H1 (cell line): Measurements from ENCODE around the gene LEFTY2. TPM values are rescaled to one million over a fixed set of nuclear protein-coding genes. Genes with fewer than 3 reads are reported as not detected.

Source experiments
- CTCF ChIA-PET: fragments of 300-600 bp; sonication (Branson Sonifier 250); formaldehyde crosslinking; loops from one replicate; lab custom pipeline; 2021; ENCODE audit not compliant: partially characterized antibody; lab: Charles Lee
- POLR2A ChIA-PET: fragments of 300-600 bp; sonication (Branson Sonifier 250); formaldehyde crosslinking; loops from one replicate; lab custom pipeline; 2021; ENCODE audit warnings: inconsistent platforms; ENCODE audit not compliant: partially characterized antibody; lab: Charles Lee
- DNase-seq, 2 experiments: peaks; one replicate each; pipeline versions ENCODE4 v3.0.0 to v3.0.0-alpha.2; 2010 to 2022; ENCODE audit warnings: low spot score in 2 of 2, low read depth in 1 of 2, mixed read lengths in 1 of 2
- FAIRE-seq: peaks from 2 replicates; lab custom pipeline; 2011; peaks lifted over from hg19 to GRCh38; lab: Jason Lieb, UNC
- H2AFZ ChIP-seq: 2 replicates; pipeline ENCODE4 v1.8.1; 2012; ENCODE audit warnings: low read length, inconsistent platforms
- H2AK5ac ChIP-seq: 2 replicates; pipeline ENCODE4 v1.6.1; 2013; ENCODE audit warnings: low read depth, low read length
- H2BK120ac ChIP-seq: replicated peaks from 2 replicates; pipeline ENCODE3; 2013; ENCODE audit warnings: low read depth, low read length, inconsistent platforms
- H2BK12ac ChIP-seq: 2 replicates; pipeline ENCODE4 v1.6.1; 2013; ENCODE audit warnings: low read depth, low read length
- H2BK15ac ChIP-seq: 2 replicates; pipeline ENCODE4 v1.6.1; 2013; ENCODE audit warnings: low read length
- H2BK20ac ChIP-seq: 2 replicates; pipeline ENCODE4 v1.6.1; 2013; ENCODE audit warnings: low read length
- H2BK5ac ChIP-seq: 2 replicates; pipeline ENCODE4 v1.6.1; 2013; ENCODE audit warnings: low read depth, low read length
- H3K14ac ChIP-seq: 2 replicates; pipeline ENCODE4 v1.6.1; 2013; ENCODE audit warnings: inconsistent platforms; ENCODE audit not compliant: insufficient read length
- H3K18ac ChIP-seq: 2 replicates; pipeline ENCODE4 v1.6.1; 2013; ENCODE audit warnings: low read length; ENCODE audit errors: extremely low read depth
- H3K23ac ChIP-seq: 2 replicates; pipeline ENCODE4 v1.6.1; 2013; ENCODE audit warnings: inconsistent platforms; ENCODE audit not compliant: insufficient read length
- H3K23me2 ChIP-seq: 2 replicates; pipeline ENCODE4 v1.6.1; 2013; ENCODE audit warnings: low read depth, low read length
- H3K27ac ChIP-seq: 2 replicates; pipeline ENCODE4 v1.6.1; 2011; ENCODE audit warnings: low read depth, low read length, inconsistent platforms
- H3K27me3 ChIP-seq, 4 experiments: replicated peaks in 1 of 4; 1 replicate in 1 of 4; 2 replicates in 3 of 4; pipeline versions ENCODE4 v1.6.1 to v1.8.1; 2011 to 2013; ENCODE audit warnings: low read length in 3 of 4, mild to moderate bottlenecking in 3 of 4, inconsistent platforms in 2 of 4, mixed read lengths in 2 of 4, moderate library complexity in 1 of 4; ENCODE audit not compliant: control insufficient read depth in 3 of 4, insufficient read depth in 3 of 4; ENCODE audit errors: extremely low read depth in 1 of 4
- H3K36me3 ChIP-seq, 4 experiments: 2 replicates each; pipeline versions ENCODE4 v1.6.1 to v1.8.1; 2011 to 2013; ENCODE audit warnings: mild to moderate bottlenecking in 4 of 4, low read length in 3 of 4, moderate library complexity in 2 of 4, control low read depth in 1 of 4, inconsistent platforms in 1 of 4; ENCODE audit not compliant: insufficient read depth in 4 of 4, control insufficient read depth in 2 of 4
- H3K4ac ChIP-seq: replicated peaks from 2 replicates; pipeline ENCODE3; 2013; ENCODE audit warnings: low read length, low read depth, mixed read lengths, inconsistent platforms; ENCODE audit not compliant: insufficient read length
- H3K4me1 ChIP-seq, 4 experiments: replicated peaks in 1 of 4; 1 replicate in 1 of 4; 2 replicates in 3 of 4; pipeline versions ENCODE4 v1.6.1 to v1.8.1; 2011 to 2013; ENCODE audit warnings: low read length in 3 of 4, inconsistent platforms in 2 of 4, mixed read lengths in 1 of 4; ENCODE audit not compliant: insufficient read depth in 4 of 4, control insufficient read depth in 3 of 4
- H3K4me2 ChIP-seq, 2 experiments: 2 replicates each; pipeline versions ENCODE4 v1.6.1 to v1.8.1; 2011 to 2013; ENCODE audit warnings: low read depth in 2 of 2, low read length in 2 of 2, control low read depth in 1 of 2, inconsistent platforms in 1 of 2, mild to moderate bottlenecking in 1 of 2; ENCODE audit not compliant: insufficient read depth in 1 of 2
- H3K4me3 ChIP-seq, 4 experiments: fragments of 200-600, 300-600 bp in 1 of 4; sonication (generic), shearing (Covaris generic), sonication (Bioruptor Twin) in 1 of 4; 2 replicates each; pipeline versions ENCODE4 v1.5.1 to v1.8.1; 2011 to 2016; ENCODE audit warnings: low read length in 4 of 4, low read depth in 3 of 4, control low read depth in 2 of 4, inconsistent platforms in 2 of 4, mild to moderate bottlenecking in 2 of 4, mixed read lengths in 1 of 4, moderate library complexity in 1 of 4; ENCODE audit not compliant: insufficient read depth in 2 of 4; ENCODE audit errors: extremely low read depth in 1 of 4
- H3K56ac ChIP-seq: replicated peaks from 2 replicates; pipeline ENCODE3; 2013; ENCODE audit warnings: low read depth, mild to moderate bottlenecking, mixed read lengths, low read length, inconsistent platforms; ENCODE audit not compliant: insufficient read length
- H3K79me1 ChIP-seq: 2 replicates; pipeline ENCODE4 v1.6.1; 2013; ENCODE audit warnings: low read depth, low read length, control low read depth
- H3K79me2 ChIP-seq, 2 experiments: 2 replicates each; pipeline versions ENCODE4 v1.6.1 to v1.8.1; 2012 to 2013; ENCODE audit warnings: low read length in 2 of 2, mild to moderate bottlenecking in 2 of 2, inconsistent platforms in 1 of 2; ENCODE audit not compliant: insufficient read depth in 2 of 2, control insufficient read depth in 1 of 2
- H3K9ac ChIP-seq, 4 experiments: replicated peaks in 1 of 4; 1 replicate in 1 of 4; 2 replicates in 3 of 4; pipeline versions ENCODE4 v1.6.1 to v1.8.1; 2011 to 2013; ENCODE audit warnings: low read depth in 3 of 4, low read length in 3 of 4, control low read depth in 2 of 4, mild to moderate bottlenecking in 2 of 4, moderate library complexity in 2 of 4, inconsistent platforms in 1 of 4; ENCODE audit errors: extremely low read depth in 1 of 4
- H3K9me3 ChIP-seq, 2 experiments: 2 replicates each; pipeline versions ENCODE4 v1.6.1 to v1.8.1; 2012 to 2013; ENCODE audit warnings: mild to moderate bottlenecking in 2 of 2, moderate library complexity in 2 of 2, control low read depth in 1 of 2, inconsistent platforms in 1 of 2, low read depth in 1 of 2, low read length in 1 of 2, mixed read lengths in 1 of 2; ENCODE audit not compliant: insufficient read depth in 2 of 2
- H4K20me1 ChIP-seq, 2 experiments: replicated peaks in 1 of 2; 2 replicates each; pipeline versions ENCODE3 to v1.8.1; 2011 to 2013; ENCODE audit warnings: inconsistent platforms in 2 of 2, low read length in 2 of 2, mild to moderate bottlenecking in 1 of 2; ENCODE audit not compliant: insufficient read depth in 2 of 2, control insufficient read depth in 1 of 2
- H4K5ac ChIP-seq: 2 replicates; pipeline ENCODE4 v1.6.1; 2013; ENCODE audit warnings: low read length, low read depth, mixed read lengths, inconsistent platforms; ENCODE audit not compliant: insufficient read length
- H4K8ac ChIP-seq: 2 replicates; pipeline ENCODE4 v1.8.0; 2013; ENCODE audit warnings: mild to moderate bottlenecking, moderate library complexity, low read length, inconsistent platforms; ENCODE audit not compliant: insufficient read depth; ENCODE audit errors: extremely low read depth
- H4K91ac ChIP-seq: replicated peaks from 2 replicates; pipeline ENCODE3; 2013; ENCODE audit warnings: low read length, mixed read lengths, inconsistent platforms; ENCODE audit not compliant: insufficient read length
- BCL11A ChIP-seq, 2 experiments: IDR thresholded peaks; one replicate each; pipeline ENCODE4 v1.6.1; 2011; ENCODE audit warnings: low read depth in 2 of 2, low read length in 2 of 2, mild to moderate bottlenecking in 2 of 2
- E2F6 ChIP-seq: IDR thresholded peaks from 2 replicates; pipeline ENCODE4 v1.6.1; 2012; ENCODE audit warnings: inconsistent platforms
- EZH2 ChIP-seq: fragments of 200-600 bp; sonication (generic); IDR thresholded peaks from 2 replicates; pipeline ENCODE4 v1.7.1; 2012; ENCODE audit warnings: low read depth, mild to moderate bottlenecking, moderate library complexity, low read length, inconsistent platforms; ENCODE audit not compliant: severe bottlenecking
- GTF2F1 ChIP-seq: IDR thresholded peaks from 2 replicates; pipeline ENCODE4 v1.6.1; 2012; ENCODE audit warnings: low read depth, low read length, improper control_type of control experiment, borderline replicate concordance
- KDM1A ChIP-seq: fragments of 200-600, 300-600 bp; sonication (generic); IDR thresholded peaks from 2 replicates; pipeline ENCODE4 v1.7.1; 2016; ENCODE audit warnings: mild to moderate bottlenecking, low read length, borderline replicate concordance
- WGBS, 2 experiments: shearing (Covaris generic) in 1 of 2; methylation state at CpG; one replicate each; pipeline versions ENCODE4 v1.1.6 to v1.1.7; 2013 to 2015; ENCODE audit warnings: low lambda C conversion rate in 2 of 2, mixed read lengths in 2 of 2, inconsistent platforms in 1 of 2, low coverage in 1 of 2, missing lambda C conversion rate in 1 of 2; ENCODE audit not compliant: insufficient replicate concordance in 2 of 2, insufficient coverage in 1 of 2, insufficient read length in 1 of 2; ENCODE audit errors: extremely low coverage in 1 of 2, missing lambda C conversion rate in 1 of 2; 5-methylcytosine and 5-hydroxymethylcytosine counted together
- polyA plus RNA-seq, 7 experiments: library from polyadenylated mRNA; depleted of rRNA in 3 of 7; stranded (reverse) in 5 of 7; unstranded in 2 of 7; fragments of >200 nt in 5 of 7; fragments of 200-250 nt in 2 of 7; gene quantifications; 1 replicate in 5 of 7; 2 replicates in 1 of 7; 4 replicates in 1 of 7; pipeline versions ENCODE4 v1.2.1 to v1.2.3, GENCODE V29; 2011 to 2013; ENCODE audit warnings: missing spikeins in 2 of 7, mixed read lengths in 2 of 7
- total RNA-seq: library from RNA; stranded (reverse); fragmentation: NEBNext Ultra II Directional; extraction: Animal tissue kit (Norgen Biotek cat#: 25700); gene quantifications from 2 replicates; pipeline ENCODE4 v1.2.1, GENCODE V29; 2021

The LEFTY2 gene
- total and polyA plus RNA-seq, 2 of the 8 experiments (the other 6 are each of a cell fraction or from before 2014, with no cell fraction given): 2.6 to 4.3 TPM

GRCh38 chr1:225979421-225979820, 38.4 kb upstream of the LEFTY2 start:
- Histone ChIP-seq H3K79me1 (no peaks in the 10 kb centered on the region), H3K27me3 (no peaks in the 10 kb centered on the region), H3K36me3 (peaks cover 2 to 36% (median 23%) of the 10 kb centered on the region in 4 experiments; a peak in 5 of 8 replicates), H3K23me2 (no peaks in the 10 kb centered on the region; the same call in 1 of the 2 replicates), H4K8ac (no peak overlapping the region), H2BK120ac (no peak overlapping the region), H3K9me3 (peaks cover 3% of the 10 kb centered on the region in 2 experiments; a peak in 1 of 4 replicates), H2BK15ac (no peak overlapping the region), H3K4me2 (no peak overlapping the region), H2BK12ac (no peak overlapping the region), H2AFZ (no peak overlapping the region), H3K56ac (no peak overlapping the region), H3K27ac (no peak overlapping the region), H3K18ac (no peak overlapping the region), H3K23ac (no peak overlapping the region), H3K4ac (no peak overlapping the region), H3K4me3 (no peak overlapping the region), H2BK5ac (no peak overlapping the region), H3K14ac (no peak overlapping the region), H4K91ac (no peak overlapping the region), H2BK20ac (no peak overlapping the region), H4K5ac (no peak overlapping the region), H3K9ac (no peak overlapping the region), H4K20me1 (no peaks in the 10 kb centered on the region), H3K79me2 (no peaks in the 10 kb centered on the region), H2AK5ac (no peak overlapping the region), H3K4me1 (no peaks in the 10 kb centered on the region)
- WGBS, 2 experiments: 90% methylated on average over 1 of the region's 1 CpG; no CpG with 5 or more reads in 1 of the 2 experiments
- ChIA-PET CTCF (interaction anchor here (0.6 to 2.6 kb wide), 8 partner anchors 9 to 504 kb away, joined by 3 to 9 read pairs (median 4); no protein-coding TSS in a partner anchor), POLR2A (interaction anchor here (0.6 to 1.4 kb wide), 3 partner anchors 13 to 131 kb away, joined by 3 to 6 read pairs (median 4); no protein-coding TSS in a partner anchor)
- DNase-seq: no peak
- FAIRE-seq: no peak
- TF ChIP-seq E2F6 (no peak), KDM1A (no peak), GTF2F1 (no peak), BCL11A (IDR thresholded peaks at IDR 0.05; ENCODE audit: low read depth in 2 of 2, low read length in 2 of 2) (no peak), EZH2 (no peak)
